ENCODE measurements around the gene FAM181A. TPM values are rescaled to one million over a fixed set of nuclear protein-coding genes. Genes with fewer than 3 reads are reported as not detected.

Gene FAM181A
- total RNA-seq, 1 donor from 2014 or later, result 14.7 TPM

DNA sequence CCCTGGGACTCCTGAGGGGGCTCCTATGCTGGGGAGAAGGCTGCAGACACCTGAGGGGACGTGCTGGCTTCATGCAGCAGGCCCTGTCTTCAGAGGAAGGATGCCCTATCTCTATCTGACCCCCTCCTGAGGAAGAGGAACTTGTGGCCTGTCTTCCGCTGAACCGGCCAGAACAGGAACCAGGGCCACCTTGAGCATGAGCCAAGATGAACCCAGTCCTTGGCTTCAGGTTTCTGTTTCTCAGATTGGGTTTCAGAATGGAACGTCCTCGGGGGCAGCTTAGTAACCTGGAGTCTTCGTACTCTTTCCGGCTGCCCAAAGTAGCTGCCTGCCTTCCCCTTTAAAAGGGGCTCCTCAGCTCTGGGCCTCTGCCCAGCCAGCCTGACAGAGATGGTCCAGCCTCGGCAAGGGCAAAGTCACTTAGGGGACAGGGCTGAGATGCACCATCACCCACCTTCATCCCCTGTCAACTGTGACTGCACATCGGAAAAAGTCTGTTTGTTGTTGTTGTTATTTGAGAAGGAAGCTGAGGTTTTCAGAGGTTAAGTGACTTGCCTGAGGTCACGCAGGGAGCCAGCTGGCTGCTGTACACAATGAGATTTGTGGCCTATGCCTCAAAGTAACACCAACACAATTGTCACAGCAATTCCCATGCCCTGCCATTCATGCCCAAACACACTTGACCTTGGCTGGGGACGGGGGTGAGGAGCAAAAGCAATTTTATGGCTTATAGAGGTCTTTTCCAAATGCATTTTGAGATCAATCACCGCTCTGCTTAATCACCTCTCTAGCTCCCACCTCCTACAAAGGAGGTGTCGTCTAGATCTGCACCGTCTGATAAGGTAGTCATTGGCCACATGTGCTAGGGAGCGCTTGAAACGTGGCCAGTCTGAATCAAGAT, 35.8 kb downstream of the FAM181A start:
- Mint-ChIP-seq H3K27me3 (ENCODE audit: low read depth) (peaks cover 3% of the 10 kb centered on the region), H3K27ac (ENCODE audit: unreplicated experiment) (no peak overlapping the region), H3K4me1 (peaks cover 30% of the 10 kb centered on the region), H3K9me3 (peaks cover 5% of the 10 kb centered on the region), H3K4me3 (no peak overlapping the region), H3K36me3 (ENCODE audit: low read depth) (no peaks in the 10 kb centered on the region)
- no peak for DNase-seq (ENCODE audit: low read depth, low spot score)
- TF ChIP-seq, protein P1, sequence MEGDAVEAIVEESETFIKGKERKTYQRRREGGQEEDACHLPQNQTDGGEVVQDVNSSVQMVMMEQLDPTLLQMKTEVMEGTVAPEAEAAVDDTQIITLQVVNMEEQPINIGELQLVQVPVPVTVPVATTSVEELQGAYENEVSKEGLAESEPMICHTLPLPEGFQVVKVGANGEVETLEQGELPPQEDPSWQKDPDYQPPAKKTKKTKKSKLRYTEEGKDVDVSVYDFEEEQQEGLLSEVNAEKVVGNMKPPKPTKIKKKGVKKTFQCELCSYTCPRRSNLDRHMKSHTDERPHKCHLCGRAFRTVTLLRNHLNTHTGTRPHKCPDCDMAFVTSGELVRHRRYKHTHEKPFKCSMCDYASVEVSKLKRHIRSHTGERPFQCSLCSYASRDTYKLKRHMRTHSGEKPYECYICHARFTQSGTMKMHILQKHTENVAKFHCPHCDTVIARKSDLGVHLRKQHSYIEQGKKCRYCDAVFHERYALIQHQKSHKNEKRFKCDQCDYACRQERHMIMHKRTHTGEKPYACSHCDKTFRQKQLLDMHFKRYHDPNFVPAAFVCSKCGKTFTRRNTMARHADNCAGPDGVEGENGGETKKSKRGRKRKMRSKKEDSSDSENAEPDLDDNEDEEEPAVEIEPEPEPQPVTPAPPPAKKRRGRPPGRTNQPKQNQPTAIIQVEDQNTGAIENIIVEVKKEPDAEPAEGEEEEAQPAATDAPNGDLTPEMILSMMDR (conservative IDR thresholded peaks at IDR 0.05), result no peak

DNA sequence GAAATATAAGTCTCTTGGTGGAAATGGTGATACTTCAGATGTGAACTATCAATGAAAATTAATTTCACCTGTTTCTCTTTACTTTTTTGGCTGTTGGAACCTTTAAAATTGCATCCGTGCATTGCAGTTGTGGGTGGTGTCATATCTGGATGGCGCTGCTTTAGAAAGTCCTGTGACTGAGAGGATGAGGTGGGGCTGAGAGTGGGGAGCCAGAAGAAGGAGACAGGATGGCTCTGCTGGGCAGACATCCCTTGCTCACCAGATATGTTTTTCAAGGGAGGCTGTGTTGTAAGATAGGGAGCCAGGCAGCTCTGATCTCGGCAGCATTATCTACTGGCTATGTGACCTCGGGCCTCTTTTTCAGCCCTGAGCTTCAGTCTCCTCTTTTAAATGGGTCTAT, 36.5 kb downstream of the FAM181A start:
- TF ChIP-seq, protein P1 (conservative IDR thresholded peaks at IDR 0.05), result no peak
- Mint-ChIP-seq H3K27ac (ENCODE audit: unreplicated experiment) (no peak overlapping the region), H3K4me1 (peaks cover 30% of the 10 kb centered on the region), H3K4me3 (no peak overlapping the region), H3K36me3 (ENCODE audit: low read depth) (no peaks in the 10 kb centered on the region), H3K27me3 (ENCODE audit: low read depth) (peaks cover 3% of the 10 kb centered on the region), H3K9me3 (peaks cover 5% of the 10 kb centered on the region)
- no peak for DNase-seq (ENCODE audit: low read depth, low spot score)

DNA sequence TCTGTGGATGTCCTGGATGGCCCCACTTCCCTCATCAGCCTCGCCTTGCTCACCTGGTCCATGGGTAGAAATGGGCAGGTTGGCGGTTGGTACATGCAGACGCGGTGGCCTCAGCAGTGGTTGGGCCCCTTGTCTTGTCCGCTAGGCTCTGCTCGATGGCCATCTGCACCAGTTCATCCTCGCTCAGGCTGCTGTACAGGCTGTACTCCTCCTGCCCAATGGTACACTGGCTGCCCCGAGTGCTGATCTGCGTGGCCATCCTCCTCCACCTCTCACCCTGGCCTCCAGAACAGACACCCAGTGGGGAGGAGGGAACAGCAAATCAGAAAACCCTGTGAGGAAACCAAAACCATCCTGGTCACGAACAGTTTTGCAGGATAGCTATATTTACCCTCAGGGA, 37.1 kb downstream of the FAM181A start:
- no peak overlapping the region for H3K27ac Mint-ChIP-seq (ENCODE audit: unreplicated experiment)
- H3K4me3 Mint-ChIP-seq, result no peak overlapping the region
- no peaks in the 10 kb centered on the region for H3K36me3 Mint-ChIP-seq (ENCODE audit: low read depth)
- DNase-seq (ENCODE audit: low read depth, low spot score), result no peak
- H3K4me1 Mint-ChIP-seq, result peaks cover 25% of the 10 kb centered on the region
- peaks cover 5% of the 10 kb centered on the region for H3K9me3 Mint-ChIP-seq
- H3K27me3 Mint-ChIP-seq (ENCODE audit: low read depth), result peaks cover 3% of the 10 kb centered on the region
- TF ChIP-seq, protein P1 (conservative IDR thresholded peaks at IDR 0.05), result no peak

DNA sequence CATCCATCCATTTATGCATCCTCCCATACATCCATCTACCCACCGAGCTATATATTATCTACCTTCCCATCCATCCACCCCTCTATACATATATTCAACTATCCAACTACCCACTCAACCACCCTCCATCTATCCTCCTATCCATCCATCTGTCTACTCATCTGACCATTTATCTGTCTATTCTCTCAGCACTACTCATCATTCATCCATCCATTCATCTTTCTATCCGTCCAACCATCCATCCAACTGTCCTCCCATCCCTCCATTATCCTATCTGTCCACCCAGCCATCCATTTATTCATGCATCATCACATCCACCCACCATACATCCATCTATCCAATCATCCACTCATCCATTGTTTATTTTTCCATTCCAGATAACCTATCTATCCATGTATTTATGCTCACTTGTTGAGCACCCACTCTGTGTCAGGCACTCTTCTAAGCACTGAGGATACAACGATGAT, 37.7 kb downstream of the FAM181A start:
- Mint-ChIP-seq H3K4me3 (no peak overlapping the region), H3K9me3 (peaks cover 5% of the 10 kb centered on the region), H3K27ac (ENCODE audit: unreplicated experiment) (no peak overlapping the region), H3K27me3 (ENCODE audit: low read depth) (peaks cover 3% of the 10 kb centered on the region), H3K4me1 (peaks cover 20% of the 10 kb centered on the region), H3K36me3 (ENCODE audit: low read depth) (no peaks in the 10 kb centered on the region)
- DNase-seq (ENCODE audit: low read depth, low spot score), result no peak
- TF ChIP-seq, protein P1 (conservative IDR thresholded peaks at IDR 0.05), result no peak

DNA sequence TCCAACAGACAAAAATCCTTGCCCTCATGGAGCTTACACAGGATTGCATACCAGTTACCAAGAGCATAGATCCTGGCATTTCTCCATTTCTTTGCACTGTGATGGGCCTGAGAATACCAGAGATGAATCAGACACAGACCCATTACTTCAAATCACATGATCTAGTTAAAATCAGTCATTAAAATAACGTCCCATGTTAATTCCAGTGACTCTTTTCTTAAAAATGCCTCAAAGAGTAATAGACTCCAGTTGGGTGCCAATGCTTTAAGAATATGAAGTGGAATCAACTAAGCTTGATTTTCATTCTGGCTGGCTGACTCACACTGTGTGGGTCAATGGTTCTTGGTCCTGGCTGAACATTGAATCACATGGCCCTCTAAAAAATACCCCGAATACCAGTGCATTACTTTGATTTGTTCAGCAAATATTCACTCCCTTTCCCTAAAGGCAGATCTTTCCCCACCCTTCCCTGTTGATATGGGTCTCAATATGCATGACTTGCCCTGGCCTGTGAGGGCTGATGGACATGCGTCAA, 38.2 kb downstream of the FAM181A start:
- H3K27ac Mint-ChIP-seq (ENCODE audit: unreplicated experiment), result no peak overlapping the region
- peaks cover 5% of the 10 kb centered on the region for H3K9me3 Mint-ChIP-seq
- H3K4me3 Mint-ChIP-seq, result no peak overlapping the region
- DNase-seq (ENCODE audit: low read depth, low spot score), result no peak
- H3K27me3 Mint-ChIP-seq (ENCODE audit: low read depth), result peaks cover 3% of the 10 kb centered on the region
- TF ChIP-seq, protein P1 (conservative IDR thresholded peaks at IDR 0.05), result no peak
- peaks cover 15% of the 10 kb centered on the region for H3K4me1 Mint-ChIP-seq
- H3K36me3 Mint-ChIP-seq (ENCODE audit: low read depth), result no peaks in the 10 kb centered on the region
